ENCODE measurements around the gene TAS2R60. TPM values are rescaled to one million over a fixed set of nuclear protein-coding genes. Genes with fewer than 3 reads are reported as not detected.
"Not testable (repeated sequence)": the region's sequence is repeated elsewhere in the genome, so short reads cannot be mapped to it uniquely, and the experiment has no call there.

Gene TAS2R60
- total RNA-seq, 1 experiment from 2014 or later, result not detected

GRCh38 chr7:143411976-143412708 is 31.1 kb upstream of the TAS2R60 start:
- DNase-seq (ENCODE audit: low read depth), result no peak

DNA sequence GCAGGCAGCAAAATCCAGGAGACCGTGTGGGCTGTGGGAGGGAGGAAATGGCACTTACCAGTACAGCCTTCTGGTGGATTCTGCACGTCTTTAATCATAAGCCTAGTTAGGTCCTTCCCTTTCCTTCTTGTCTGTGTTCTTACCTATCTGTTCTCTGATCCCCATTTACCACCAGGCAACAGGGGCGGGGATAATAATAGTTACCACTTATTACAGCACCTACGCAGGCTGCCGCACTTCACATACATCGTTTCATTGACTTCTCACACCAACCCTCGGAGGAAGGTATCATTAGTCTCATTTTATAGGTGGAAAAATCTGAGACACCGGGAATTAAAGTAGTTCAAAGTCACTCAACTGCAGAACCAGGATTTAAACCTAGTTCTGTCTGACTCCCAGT is 30.1 kb upstream of the TAS2R60 start:
- DNase-seq (ENCODE audit: low read depth), result no peak

DNA sequence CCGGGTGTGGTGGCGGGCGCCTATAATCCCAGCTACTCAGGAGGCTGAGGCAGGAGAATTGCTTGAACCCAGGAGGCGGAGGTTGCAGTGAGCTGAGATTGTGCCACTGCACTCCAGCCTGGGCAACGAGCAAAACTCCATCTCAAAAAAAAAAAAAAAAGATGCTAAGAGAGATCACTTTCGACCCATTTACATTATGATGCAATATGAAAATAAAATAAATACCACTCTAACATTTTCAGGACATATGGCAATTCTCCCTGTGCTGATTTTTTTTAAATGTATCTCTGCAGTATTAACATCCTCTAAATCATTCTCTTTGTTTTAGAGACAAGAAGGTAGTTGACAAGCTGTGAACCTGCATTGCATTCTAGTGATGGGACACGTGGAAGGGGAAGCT is 28.0 kb upstream of the TAS2R60 start:
- not testable (repeated sequence) for DNase-seq (ENCODE audit: low read depth)

- DNase-seq (ENCODE audit: low read depth), result no peak
Measured at GRCh38 chr7:143415742-143416397, 27.4 kb upstream of the TAS2R60 start.

GRCh38 chr7:143416565-143417149 is 26.6 kb upstream of the TAS2R60 start:
- DNase-seq (ENCODE audit: low read depth), result peak; percentile 42

DNA sequence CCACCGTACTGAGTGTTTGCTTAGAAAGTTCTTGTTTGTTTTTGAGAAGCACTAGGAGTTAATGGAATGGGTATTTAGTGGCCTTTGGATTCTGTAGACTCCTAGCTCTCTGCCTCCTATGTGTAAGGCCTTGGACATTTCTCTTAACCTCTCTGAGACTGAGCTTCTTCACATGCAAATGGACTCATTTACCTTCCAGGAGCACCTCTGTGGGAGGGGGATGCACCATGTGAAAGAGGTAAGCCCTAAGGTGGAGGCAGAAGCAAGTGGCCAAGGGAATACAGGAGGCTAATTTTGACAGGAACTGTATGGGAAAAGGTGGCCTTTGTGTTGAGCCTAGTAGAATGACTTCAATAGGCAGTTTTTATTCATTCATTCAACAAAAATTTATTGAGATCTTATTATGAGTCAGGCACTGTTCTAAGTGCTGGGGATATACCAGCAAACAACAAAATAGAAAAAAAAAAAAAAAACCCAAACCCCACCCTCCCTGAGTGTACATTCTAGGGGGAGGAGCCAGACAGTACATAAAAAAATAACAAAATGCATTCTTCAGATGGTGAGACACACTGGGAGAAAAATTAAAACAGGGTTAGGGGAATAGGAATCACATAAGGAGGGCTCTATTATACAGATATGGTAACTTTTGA is 25.4 kb upstream of the TAS2R60 start:
- DNase-seq (ENCODE audit: low read depth), result no peak

- no peak for DNase-seq (ENCODE audit: low read depth)
Measured at GRCh38 chr7:143418681-143419458, 24.4 kb upstream of the TAS2R60 start.

DNA sequence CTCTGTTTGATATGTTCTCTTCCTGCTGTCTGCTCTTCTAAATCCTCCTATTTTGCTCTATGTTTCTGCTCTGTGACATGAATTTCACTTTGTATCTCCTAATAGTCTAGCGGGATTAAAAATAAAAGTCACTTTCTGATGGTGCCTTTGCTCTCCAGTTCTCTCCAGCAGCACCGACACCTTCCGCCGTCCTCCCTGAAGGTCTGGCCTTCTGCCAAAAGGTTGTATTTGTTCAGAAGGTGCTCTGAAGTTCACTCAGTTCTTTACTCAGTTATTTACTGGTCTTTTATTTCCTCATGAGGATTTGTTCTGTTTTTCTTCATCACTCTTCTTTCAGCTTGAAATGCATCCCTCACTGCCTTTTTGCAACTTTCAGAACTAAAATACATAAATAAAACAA is 23.4 kb upstream of the TAS2R60 start:
- DNase-seq (ENCODE audit: low read depth), result no peak

GRCh38 chr7:143420624-143421023 is 22.6 kb upstream of the TAS2R60 start:
- not testable (repeated sequence) for DNase-seq (ENCODE audit: low read depth)

GRCh38 chr7:143422033-143422432 is 21.2 kb upstream of the TAS2R60 start:
- DNase-seq (ENCODE audit: low read depth), result no peak

GRCh38 chr7:143424476-143424875 is 18.8 kb upstream of the TAS2R60 start:
- DNase-seq (ENCODE audit: low read depth), result not testable (repeated sequence)

- no peak for DNase-seq (ENCODE audit: low read depth)
Measured at GRCh38 chr7:143426479-143427142, 16.6 kb upstream of the TAS2R60 start.

GRCh38 chr7:143429770-143430698 is 13.2 kb upstream of the TAS2R60 start:
- DNase-seq (ENCODE audit: low read depth), result no peak

DNA sequence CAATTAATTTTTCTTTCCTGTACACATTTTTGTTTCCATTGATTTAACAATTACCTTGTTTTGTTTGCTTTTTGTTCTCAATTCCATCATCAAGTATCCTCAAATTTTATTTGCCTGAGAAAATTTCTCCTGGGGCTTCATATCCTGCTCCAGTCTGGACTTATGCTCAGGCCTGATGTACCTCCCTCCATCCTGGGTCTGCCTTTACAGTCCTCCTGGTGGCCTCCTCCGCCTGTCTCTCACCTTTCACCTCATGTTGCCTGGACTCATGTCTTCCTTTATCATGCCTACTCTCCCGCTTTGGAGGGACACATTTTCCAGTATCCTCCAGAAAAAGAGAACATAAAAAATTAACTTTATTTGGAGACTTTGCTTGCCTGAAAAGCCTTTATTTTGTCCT is 12.1 kb upstream of the TAS2R60 start:
- no peak for DNase-seq (ENCODE audit: low read depth)

GRCh38 chr7:143433759-143434158 is 9.5 kb upstream of the TAS2R60 start:
- DNase-seq (ENCODE audit: low read depth), result no peak

GRCh38 chr7:143434660-143435059 is 8.6 kb upstream of the TAS2R60 start:
- peak; percentile 68 for DNase-seq (ENCODE audit: low read depth)

DNA sequence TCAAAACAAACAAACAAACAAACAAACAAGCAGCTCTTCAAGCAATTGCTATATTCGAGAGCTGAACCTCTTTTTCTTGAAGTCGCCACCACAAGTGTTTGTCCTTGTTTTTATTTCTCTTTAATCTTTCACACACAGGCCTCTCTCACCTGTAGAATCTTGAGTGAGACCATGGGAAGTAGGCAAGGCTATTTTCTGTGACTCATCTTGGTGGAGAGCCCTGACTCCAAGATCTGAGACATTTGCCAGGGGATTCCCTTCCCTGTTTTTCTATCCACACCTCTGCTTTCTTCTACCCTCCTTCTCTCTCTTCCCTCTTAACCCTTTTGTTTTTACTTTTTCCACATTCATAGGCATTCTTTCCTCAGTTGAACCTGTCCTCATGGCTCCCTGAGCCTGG is 8.0 kb upstream of the TAS2R60 start:
- peak; percentile 37 for DNase-seq (ENCODE audit: low read depth)

DNA sequence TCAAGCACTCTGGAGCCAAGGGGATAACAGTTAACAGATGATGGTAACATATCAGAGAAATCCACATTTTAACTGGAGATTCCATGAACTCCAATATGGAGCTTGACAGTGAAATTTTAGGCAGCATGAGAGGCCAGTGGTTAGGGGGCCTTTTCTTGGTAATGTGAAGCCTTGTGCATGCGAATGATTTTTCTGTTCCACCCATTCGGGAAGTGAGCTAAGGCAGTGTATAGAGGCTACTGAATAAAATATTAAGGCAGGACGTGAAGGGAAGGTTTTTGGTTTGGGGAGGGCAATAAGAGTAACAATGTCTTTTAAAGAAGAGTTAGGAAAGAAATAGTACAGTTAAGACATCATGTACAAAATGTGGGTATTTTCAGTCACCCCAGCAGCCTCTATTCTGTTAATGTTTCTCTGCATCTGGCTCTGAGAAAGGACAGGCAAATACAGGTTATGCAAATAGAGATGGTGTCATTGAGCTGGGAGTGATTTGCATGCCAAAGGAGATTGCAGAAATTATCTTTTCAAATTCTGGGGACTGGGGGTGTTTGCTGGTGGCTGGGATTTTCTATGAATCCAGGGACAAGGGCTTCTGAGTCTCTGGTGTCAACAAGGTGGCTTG is 6.8 kb upstream of the TAS2R60 start:
- no peak for DNase-seq (ENCODE audit: low read depth)

- DNase-seq (ENCODE audit: low read depth), result no peak
Measured at GRCh38 chr7:143437578-143437977, 5.7 kb upstream of the TAS2R60 start.

DNA sequence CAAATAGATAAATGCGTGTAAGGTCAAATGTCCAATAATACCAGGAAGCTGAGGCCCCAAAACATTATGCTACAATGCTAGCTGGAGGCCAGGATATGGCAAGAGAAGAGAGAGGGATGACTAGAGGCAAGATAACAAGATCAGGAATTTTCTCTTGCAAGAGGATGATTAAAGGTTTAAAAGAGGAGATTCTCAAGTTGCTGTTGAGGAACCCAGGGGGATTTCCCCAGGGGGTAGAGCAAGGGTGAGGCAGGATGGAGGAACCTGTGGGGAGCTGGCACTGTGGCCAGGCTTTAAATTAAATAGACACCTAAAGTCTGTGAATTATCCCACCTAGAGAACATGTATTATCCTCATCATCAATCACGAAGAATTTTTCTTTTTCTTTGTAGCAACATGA is 3.4 kb upstream of the TAS2R60 start:
- no peak for DNase-seq (ENCODE audit: low read depth)

All from Daoy (cell line).